Measurements from ENCODE around the gene CNTNAP1. TPM values are rescaled to one million over a fixed set of nuclear protein-coding genes. Genes with fewer than 3 reads are reported as not detected.
"Not testable (repeated sequence)": the region's sequence is repeated elsewhere in the genome, so short reads cannot be mapped to it uniquely, and the experiment has no call there.

The CNTNAP1 gene
- polyA plus RNA-seq, 1 experiment: 90.6 TPM

- DNase-seq (ENCODE audit: low read depth): no peak
These were observed 58.4 kb downstream of the CNTNAP1 start for GRCh38 chr17:42740699-42741098.

GRCh38 chr17:42742916-42743315 is 60.6 kb downstream of the CNTNAP1 start:
- H3K36me3 ChIP-seq (ENCODE audit: control insufficient read depth, insufficient read depth, low read length); H3K4me3 ChIP-seq (ENCODE audit: low read depth, low read length); POLR2A ChIA-PET; H3K27me3 ChIP-seq (ENCODE audit: control insufficient read depth, insufficient read depth, low read length); DNase-seq (ENCODE audit: low read depth): not testable (repeated sequence)
- CTCF ChIA-PET: interaction anchor here (0.9 to 1.4 kb wide), 4 partner anchors 18 to 81 kb away, joined by 3 to 4 read pairs (median 3); partner anchors contain the start of genes BECN1 and RAMP2

More at GRCh38 chr17:42740699-42741098, 58.4 kb downstream of the CNTNAP1 start:
- Histone ChIP-seq H3K4me3 (ENCODE audit: low read depth, low read length) (no peak overlapping the region), H3K36me3 (ENCODE audit: control insufficient read depth, insufficient read depth, low read length) (no peaks in the 10 kb centered on the region), H3K27me3 (ENCODE audit: control insufficient read depth, insufficient read depth, low read length) (no peaks in the 10 kb centered on the region)
- ChIA-PET POLR2A (no interaction called here), CTCF (no interaction called here)
- TF ChIP-seq CTCF (IDR thresholded peaks at IDR 0.05; ENCODE audit: insufficient read depth, low read depth, low read length): no peak

- Histone ChIP-seq H3K36me3 (ENCODE audit: control insufficient read depth, insufficient read depth, low read length) (no peaks in the 10 kb centered on the region), H3K27me3 (ENCODE audit: control insufficient read depth, insufficient read depth, low read length) (no peaks in the 10 kb centered on the region), H3K4me3 (ENCODE audit: low read depth, low read length) (peak overlapping the region; percentile 69)
- TF ChIP-seq CTCF (IDR thresholded peaks at IDR 0.05; ENCODE audit: insufficient read depth, low read depth, low read length): no peak
- CTCF ChIA-PET: interaction anchor here (0.9 to 1.8 kb wide), 5 partner anchors 17 to 80 kb away, joined by 3 to 7 read pairs (median 3); partner anchors contain the start of genes BECN1 and RAMP2
- DNase-seq (ENCODE audit: low read depth): no peak
- POLR2A ChIA-PET: no interaction called here
These were observed 61.4 kb downstream of the CNTNAP1 start for GRCh38 chr17:42743595-42744282.

- DNase-seq (ENCODE audit: low read depth): no peak
- CTCF ChIA-PET: interaction anchor here (1.2 to 1.8 kb wide), 3 partner anchors 16 to 80 kb away, joined by 3 to 7 read pairs (median 3); partner anchors contain the start of genes BECN1 and RAMP2
These were observed 62.0 kb downstream of the CNTNAP1 start for GRCh38 chr17:42744283-42744805.

GRCh38 chr17:42744806-42745617 is 62.7 kb downstream of the CNTNAP1 start, which contains the start of gene EZH1:
Gene EZH1 (minus strand): TSS chr17:42745040. CDS start chr17:42728941, 16,099 bp downstream.
- CTCF ChIA-PET: interaction anchor here (1.8 kb wide), 1 partner anchor 19 kb away, joined by 7 read pairs; no protein-coding TSS in a partner anchor

More at GRCh38 chr17:42744283-42744805, 62.0 kb downstream of the CNTNAP1 start:
- H3K27me3 ChIP-seq (ENCODE audit: control insufficient read depth, insufficient read depth, low read length): 0 out of 2 replicates have a peak, but pooled peaks cover 1% of the 10 kb centered on the region
- POLR2A ChIA-PET: no interaction called here
- no peak for TF ChIP-seq CTCF (IDR thresholded peaks at IDR 0.05; ENCODE audit: insufficient read depth, low read depth, low read length)
- H3K36me3 ChIP-seq (ENCODE audit: control insufficient read depth, insufficient read depth, low read length): no peaks in the 10 kb centered on the region
- H3K4me3 ChIP-seq (ENCODE audit: low read depth, low read length): peak overlapping the region; percentile 69

More at GRCh38 chr17:42744806-42745617, 62.7 kb downstream of the CNTNAP1 start, which contains the start of gene EZH1:
- Histone ChIP-seq H3K36me3 (ENCODE audit: control insufficient read depth, insufficient read depth, low read length) (no peaks in the 10 kb centered on the region), H3K27me3 (ENCODE audit: control insufficient read depth, insufficient read depth, low read length) (0 out of 2 replicates have a peak, but pooled peaks cover 2% of the 10 kb centered on the region), H3K4me3 (ENCODE audit: low read depth, low read length) (peak within 1 kb of the TSS; percentile 69)
- peak; percentile 44 for DNase-seq (ENCODE audit: low read depth)
- POLR2A ChIA-PET: no interaction called here
- TF ChIP-seq CTCF (IDR thresholded peaks at IDR 0.05; ENCODE audit: insufficient read depth, low read depth, low read length): no peak
